Measurements from ENCODE around the gene BTBD17.

The BTBD17 gene

GRCh38 chr17:74387365-74388218 is 25.9 kb upstream of the BTBD17 start:
- DNase-seq (ENCODE audit: low spot score) = no peak

- DNase-seq (ENCODE audit: low spot score) = no peak
Measured at GRCh38 chr17:74386386-74386785, 24.7 kb upstream of the BTBD17 start.

GRCh38 chr17:74385201-74385600 is 23.5 kb upstream of the BTBD17 start:
- DNase-seq (ENCODE audit: low spot score) = no peak

GRCh38 chr17:74383141-74383540 is 21.5 kb upstream of the BTBD17 start:
- DNase-seq (ENCODE audit: low spot score) = no peak

- no peak for DNase-seq (ENCODE audit: low spot score)
Measured at GRCh38 chr17:74380959-74381808, 19.5 kb upstream of the BTBD17 start.

- no peak for DNase-seq (ENCODE audit: low spot score)
Measured at GRCh38 chr17:74380086-74380958, 18.7 kb upstream of the BTBD17 start.

- DNase-seq (ENCODE audit: low spot score) = peak; percentile 73
Measured at GRCh38 chr17:74379495-74380085, 17.9 kb upstream of the BTBD17 start.

- DNase-seq (ENCODE audit: low spot score) = no peak
Measured at GRCh38 chr17:74374858-74375257, 13.2 kb upstream of the BTBD17 start.

- DNase-seq (ENCODE audit: low spot score) = peak; percentile 93
Measured at GRCh38 chr17:74373838-74374606, 12.4 kb upstream of the BTBD17 start.

- no peak for DNase-seq (ENCODE audit: low spot score)
Measured at GRCh38 chr17:74372426-74372825, 10.8 kb upstream of the BTBD17 start.

- DNase-seq (ENCODE audit: low spot score) = no peak
Measured at GRCh38 chr17:74371653-74372147, 10.0 kb upstream of the BTBD17 start.

GRCh38 chr17:74369665-74370490 is 8.2 kb upstream of the BTBD17 start:
- no peak for DNase-seq (ENCODE audit: low spot score)

- no peak for DNase-seq (ENCODE audit: low spot score)
Measured at GRCh38 chr17:74369221-74369620, 7.6 kb upstream of the BTBD17 start.

GRCh38 chr17:74368341-74369081 is 6.8 kb upstream of the BTBD17 start:
- DNase-seq (ENCODE audit: low spot score) = peak; percentile 81

- no peak for DNase-seq (ENCODE audit: low spot score)
Measured at GRCh38 chr17:74367206-74367605, 5.5 kb upstream of the BTBD17 start, which contains the start of gene GPR142. TSS of gene GPR142 (plus strand) at chr17:74367506. CDS start at chr17:74369541, 2,035 bp downstream.

GRCh38 chr17:74362810-74363498 is 1.3 kb upstream of the BTBD17 start:
- peak; percentile 30 for DNase-seq (ENCODE audit: low spot score)

GRCh38 chr17:74362069-74362405 is 369 bp upstream of the BTBD17 start:
- DNase-seq (ENCODE audit: low spot score) = no peak

- DNase-seq (ENCODE audit: low spot score) = no peak
Measured at GRCh38 chr17:74360899-74361229, 804 bp downstream of the BTBD17 start.

GRCh38 chr17:74359916-74360315 is 1.8 kb downstream of the BTBD17 start:
- no peak for DNase-seq (ENCODE audit: low spot score)

Data from pons (tissue), 1 donor.